ENCODE measurements around the gene GALNT10.

The GALNT10 gene

DNA sequence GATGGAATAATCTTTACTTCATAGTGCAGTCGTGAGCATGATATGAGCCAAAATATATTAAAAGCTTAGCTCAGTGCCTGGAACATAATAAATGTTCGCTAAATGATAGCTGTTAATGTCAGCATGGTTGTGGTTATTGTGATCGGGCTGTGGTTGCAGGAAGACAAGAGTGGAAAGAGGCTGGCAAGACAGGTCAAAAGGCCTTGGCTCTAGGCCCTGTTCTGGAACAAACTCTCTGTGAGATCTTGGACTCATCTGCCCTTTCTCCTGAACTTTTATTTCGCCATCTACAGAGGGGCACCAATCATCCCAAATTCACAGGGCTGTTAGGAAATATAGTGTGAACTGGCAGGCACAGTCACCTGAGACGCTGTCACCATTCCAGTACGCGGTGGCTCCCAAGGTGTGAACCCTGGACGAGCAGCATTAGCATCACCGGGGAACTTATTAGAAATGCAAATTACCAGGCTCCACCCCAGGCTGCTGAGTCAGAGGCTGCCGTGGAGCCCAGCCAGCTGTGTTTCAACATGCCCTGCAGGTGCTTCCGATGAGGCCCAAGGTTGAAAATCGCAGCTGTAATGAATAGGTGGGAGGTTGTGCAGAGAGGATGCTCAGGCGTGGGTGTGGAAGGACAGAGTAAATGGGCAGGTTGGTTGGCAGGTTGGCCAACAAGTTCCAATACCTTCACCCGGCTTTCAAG lies 205.0 kb downstream of the GALNT10 start:
- Histone ChIP-seq H3K9ac (ENCODE audit: low read depth, low read length) (no peak overlapping the region), H3K4me2 (ENCODE audit: insufficient read depth, low read length) (no peak overlapping the region), H3K36me3 (ENCODE audit: insufficient read depth, low read length) (peaks cover 4% of the 10 kb centered on the region; the same call in 1 of the 2 replicates), H3K4me1 (ENCODE audit: insufficient read depth, low read length) (no peaks in the 10 kb centered on the region), H2AFZ (ENCODE audit: low read depth, low read length) (no peak overlapping the region), H3K9me3 (ENCODE audit: insufficient read depth, low read length, severe bottlenecking) (no peaks in the 10 kb centered on the region), H3K79me2 (ENCODE audit: insufficient read depth, low read length) (no peaks in the 10 kb centered on the region), H3K4me3 (ENCODE audit: low read depth in 1 of 2, low read length in 2 of 2) (no peak overlapping the region), H3K27me3 (ENCODE audit: insufficient read depth, low read length, poor library complexity) (no peaks in the 10 kb centered on the region), H3K27ac (ENCODE audit: low read length) (no peak overlapping the region), H4K20me1 (ENCODE audit: insufficient read depth, low read length) (no peaks in the 10 kb centered on the region)
- TF ChIP-seq, protein P1, sequence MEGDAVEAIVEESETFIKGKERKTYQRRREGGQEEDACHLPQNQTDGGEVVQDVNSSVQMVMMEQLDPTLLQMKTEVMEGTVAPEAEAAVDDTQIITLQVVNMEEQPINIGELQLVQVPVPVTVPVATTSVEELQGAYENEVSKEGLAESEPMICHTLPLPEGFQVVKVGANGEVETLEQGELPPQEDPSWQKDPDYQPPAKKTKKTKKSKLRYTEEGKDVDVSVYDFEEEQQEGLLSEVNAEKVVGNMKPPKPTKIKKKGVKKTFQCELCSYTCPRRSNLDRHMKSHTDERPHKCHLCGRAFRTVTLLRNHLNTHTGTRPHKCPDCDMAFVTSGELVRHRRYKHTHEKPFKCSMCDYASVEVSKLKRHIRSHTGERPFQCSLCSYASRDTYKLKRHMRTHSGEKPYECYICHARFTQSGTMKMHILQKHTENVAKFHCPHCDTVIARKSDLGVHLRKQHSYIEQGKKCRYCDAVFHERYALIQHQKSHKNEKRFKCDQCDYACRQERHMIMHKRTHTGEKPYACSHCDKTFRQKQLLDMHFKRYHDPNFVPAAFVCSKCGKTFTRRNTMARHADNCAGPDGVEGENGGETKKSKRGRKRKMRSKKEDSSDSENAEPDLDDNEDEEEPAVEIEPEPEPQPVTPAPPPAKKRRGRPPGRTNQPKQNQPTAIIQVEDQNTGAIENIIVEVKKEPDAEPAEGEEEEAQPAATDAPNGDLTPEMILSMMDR (IDR thresholded peaks at IDR 0.05; ENCODE audit: borderline replicate concordance, extremely low read depth, low read length, poor library complexity, severe bottlenecking): no peak
- no peak for TF ChIP-seq EZH2 (IDR thresholded peaks at IDR 0.05; ENCODE audit: borderline replicate concordance, low read depth, low read length, severe bottlenecking)
- ATAC-seq (ENCODE audit: insufficient read depth, low read depth) (no peak), DNase-seq (no peak)

DNA sequence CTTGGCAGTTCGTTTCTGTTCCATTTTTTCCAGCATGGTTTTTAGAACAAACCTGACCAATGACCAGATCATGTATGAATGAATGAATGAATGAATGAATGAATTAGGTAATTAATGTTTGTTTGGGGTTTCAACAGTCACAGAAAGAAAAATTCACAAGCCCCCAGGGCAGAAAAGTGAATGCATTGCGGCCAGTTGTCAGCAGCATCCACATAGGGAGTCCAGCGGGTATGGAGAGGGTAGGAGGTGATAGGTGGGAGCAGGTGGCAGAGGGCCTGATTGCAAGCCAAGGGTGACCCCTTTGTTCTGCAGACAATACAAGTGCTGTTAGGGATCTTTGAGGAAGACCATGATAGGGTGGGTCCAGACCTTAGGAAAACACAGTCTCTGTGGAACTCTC lies 205.6 kb downstream of the GALNT10 start:
- H3K9ac ChIP-seq (ENCODE audit: low read depth, low read length): no peak overlapping the region
- peaks cover 4% of the 10 kb centered on the region; the same call in 1 of the 2 replicates for H3K36me3 ChIP-seq (ENCODE audit: insufficient read depth, low read length)
- no peak for DNase-seq
- no peak overlapping the region for H3K4me3 ChIP-seq (ENCODE audit: low read depth in 1 of 2, low read length in 2 of 2)
- H3K4me2 ChIP-seq (ENCODE audit: insufficient read depth, low read length): no peak overlapping the region
- no peak overlapping the region for H2AFZ ChIP-seq (ENCODE audit: low read depth, low read length)
- H3K27me3 ChIP-seq (ENCODE audit: insufficient read depth, low read length, poor library complexity): no peaks in the 10 kb centered on the region
- no peaks in the 10 kb centered on the region for H3K4me1 ChIP-seq (ENCODE audit: insufficient read depth, low read length)
- H3K27ac ChIP-seq (ENCODE audit: low read length): no peak overlapping the region
- no peaks in the 10 kb centered on the region for H3K79me2 ChIP-seq (ENCODE audit: insufficient read depth, low read length)
- TF ChIP-seq, protein P1 (IDR thresholded peaks at IDR 0.05; ENCODE audit: borderline replicate concordance, extremely low read depth, low read length, poor library complexity, severe bottlenecking): no peak
- TF ChIP-seq EZH2 (IDR thresholded peaks at IDR 0.05; ENCODE audit: borderline replicate concordance, low read depth, low read length, severe bottlenecking): no peak
- H3K9me3 ChIP-seq (ENCODE audit: insufficient read depth, low read length, severe bottlenecking): no peaks in the 10 kb centered on the region
- no peaks in the 10 kb centered on the region for H4K20me1 ChIP-seq (ENCODE audit: insufficient read depth, low read length)
- no peak for ATAC-seq (ENCODE audit: insufficient read depth, low read depth)

DNA sequence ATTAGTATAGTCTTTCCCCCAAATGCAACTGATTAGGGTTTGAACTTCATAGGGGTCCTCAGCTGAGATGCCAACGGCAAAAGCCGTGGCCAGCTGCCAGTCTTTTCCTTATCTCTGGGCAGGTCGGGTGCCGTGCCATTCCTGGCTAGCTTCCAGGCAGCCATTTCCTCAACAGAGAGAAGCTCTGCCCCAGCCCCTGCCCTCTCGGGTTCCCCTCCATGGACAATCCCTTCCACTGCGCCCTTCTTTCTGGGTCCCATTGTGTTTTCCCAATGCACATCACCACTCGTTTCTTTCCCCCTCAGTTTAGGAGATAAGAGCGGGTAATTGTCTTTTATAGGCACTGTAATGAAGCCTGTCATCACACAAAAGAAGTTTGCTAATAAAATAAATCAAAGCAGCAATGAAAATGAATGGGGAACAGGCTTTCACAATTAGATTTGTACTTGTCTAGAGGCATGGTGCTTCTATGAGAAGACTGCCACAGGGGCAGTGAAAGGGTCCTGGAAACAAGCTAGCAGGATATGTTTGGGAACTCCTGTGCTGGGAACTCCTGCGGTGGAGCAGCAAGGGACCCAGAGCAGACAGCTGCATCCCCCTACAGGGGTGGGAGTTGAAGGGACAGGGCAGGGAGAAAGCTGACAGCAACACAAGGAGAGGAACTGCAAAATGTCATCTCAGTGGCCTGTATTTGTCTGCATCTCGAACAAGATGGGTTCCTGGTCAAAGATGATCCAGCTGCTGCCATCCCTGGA lies 207.3 kb downstream of the GALNT10 start:
- Histone ChIP-seq H4K20me1 (ENCODE audit: insufficient read depth, low read length) (0 out of 2 replicates have a peak, but pooled peaks cover 3% of the 10 kb centered on the region), H3K36me3 (ENCODE audit: insufficient read depth, low read length) (no peaks in the 10 kb centered on the region), H3K27me3 (ENCODE audit: insufficient read depth, low read length, poor library complexity) (no peaks in the 10 kb centered on the region), H3K9ac (ENCODE audit: low read depth, low read length) (no peak overlapping the region), H3K4me2 (ENCODE audit: insufficient read depth, low read length) (no peak overlapping the region), H3K4me1 (ENCODE audit: insufficient read depth, low read length) (no peaks in the 10 kb centered on the region), H3K27ac (ENCODE audit: low read length) (no peak overlapping the region), H2AFZ (ENCODE audit: low read depth, low read length) (no peak overlapping the region), H3K9me3 (ENCODE audit: insufficient read depth, low read length, severe bottlenecking) (no peaks in the 10 kb centered on the region), H3K4me3 (ENCODE audit: low read depth in 1 of 2, low read length in 2 of 2) (no peak overlapping the region), H3K79me2 (ENCODE audit: insufficient read depth, low read length) (no peaks in the 10 kb centered on the region)
- TF ChIP-seq, protein P1 (IDR thresholded peaks at IDR 0.05; ENCODE audit: borderline replicate concordance, extremely low read depth, low read length, poor library complexity, severe bottlenecking): no peak
- TF ChIP-seq EZH2 (IDR thresholded peaks at IDR 0.05; ENCODE audit: borderline replicate concordance, low read depth, low read length, severe bottlenecking): no peak
- no peak for ATAC-seq (ENCODE audit: insufficient read depth, low read depth)
- no peak for DNase-seq
